Endodermal cell (in vitro differentiated cells): ENCODE results near the gene LHCGR. TPM values are rescaled to one million over a fixed set of nuclear protein-coding genes. Genes with fewer than 3 reads are reported as not detected.

Source experiments
- DNase-seq: peaks from one replicate; pipeline ENCODE4 v3.0.0-alpha.2; 2017
- H3K27ac ChIP-seq: 2 replicates; pipeline ENCODE4 v1.5.1; 2013; ENCODE audit warnings: mild to moderate bottlenecking, low read depth, low read length, moderate library complexity
- H3K27me3 ChIP-seq: 2 replicates; pipeline ENCODE4 v1.6.1; 2013; ENCODE audit warnings: mild to moderate bottlenecking, low read length, moderate library complexity; ENCODE audit not compliant: insufficient read depth, control insufficient read depth, poor library complexity, severe bottlenecking
- H3K36me3 ChIP-seq: 2 replicates; pipeline ENCODE4 v1.7.0; 2013; ENCODE audit warnings: mild to moderate bottlenecking, low read length, moderate library complexity; ENCODE audit not compliant: control insufficient read depth, insufficient read depth
- H3K4me1 ChIP-seq: one replicate; pipeline ENCODE4 v1.7.0; 2013; ENCODE audit warnings: low read length; ENCODE audit not compliant: control insufficient read depth, insufficient read depth
- H3K4me3 ChIP-seq: 2 replicates; pipeline ENCODE4 v1.5.1; 2013; ENCODE audit warnings: mild to moderate bottlenecking, low read length, moderate library complexity
- H3K9ac ChIP-seq: 2 replicates; pipeline ENCODE4 v1.6.1; 2013; ENCODE audit warnings: mild to moderate bottlenecking, low read length, moderate library complexity; ENCODE audit not compliant: poor library complexity, severe bottlenecking; ENCODE audit errors: extremely low read depth
- H3K9me3 ChIP-seq: 2 replicates; pipeline ENCODE4 v1.6.1; 2013; ENCODE audit warnings: mild to moderate bottlenecking, low read length, moderate library complexity; ENCODE audit not compliant: control insufficient read depth
- H3K27ac Mint-ChIP-seq: 2 replicates; pipeline ENCODE4 v1.8.0; 2020; ENCODE audit warnings: mixed read lengths
- H3K27me3 Mint-ChIP-seq: 2 replicates; pipeline ENCODE4 v1.8.0; 2021; ENCODE audit warnings: mild to moderate bottlenecking, mixed read lengths; ENCODE audit not compliant: insufficient read depth
- H3K36me3 Mint-ChIP-seq: 2 replicates; pipeline ENCODE4 v1.8.0; 2020; ENCODE audit warnings: low read depth, mixed read lengths
- H3K4me1 Mint-ChIP-seq: 2 replicates; pipeline ENCODE4 v1.8.0; 2020; ENCODE audit warnings: mixed read lengths
- H3K4me3 Mint-ChIP-seq: 2 replicates; pipeline ENCODE4 v1.8.0; 2020; ENCODE audit warnings: mild to moderate bottlenecking, moderate library complexity, mixed read lengths
- H3K9me3 Mint-ChIP-seq: 2 replicates; pipeline ENCODE4 v1.8.0; 2020; ENCODE audit warnings: mild to moderate bottlenecking, mixed read lengths
- WGBS, 2 experiments: methylation state at CpG; one replicate each; pipeline versions ENCODE4 v1.1.5 to v1.1.7; 2013; ENCODE audit warnings: missing lambda C conversion rate in 2 of 2, mixed read lengths in 1 of 2; ENCODE audit not compliant: insufficient coverage in 1 of 2, insufficient read length in 1 of 2; 5-methylcytosine and 5-hydroxymethylcytosine counted together
- total RNA-seq, 2 donors: library from RNA; stranded (reverse); fragmentation: NEBNext Ultra II Directional in 1 of 2; extraction: Animal tissue kit (Norgen Biotek cat#: 25700) in 1 of 2; gene quantifications; 2 replicates in 1 of 2; 3 replicates in 1 of 2; pipeline ENCODE4 v1.2.1, GENCODE V29; 2021
- TF ChIP-seq, protein P1 (sequence below): fragments of 200-600 bp; sonication (generic); conservative IDR thresholded peaks from 2 replicates; pipeline ENCODE4 v1.5.0; 2021; ENCODE audit warnings: antibody characterized with exemption, mild to moderate bottlenecking

Gene LHCGR
- total RNA-seq, 2 donors from 2014 or later: not detected

DNA sequence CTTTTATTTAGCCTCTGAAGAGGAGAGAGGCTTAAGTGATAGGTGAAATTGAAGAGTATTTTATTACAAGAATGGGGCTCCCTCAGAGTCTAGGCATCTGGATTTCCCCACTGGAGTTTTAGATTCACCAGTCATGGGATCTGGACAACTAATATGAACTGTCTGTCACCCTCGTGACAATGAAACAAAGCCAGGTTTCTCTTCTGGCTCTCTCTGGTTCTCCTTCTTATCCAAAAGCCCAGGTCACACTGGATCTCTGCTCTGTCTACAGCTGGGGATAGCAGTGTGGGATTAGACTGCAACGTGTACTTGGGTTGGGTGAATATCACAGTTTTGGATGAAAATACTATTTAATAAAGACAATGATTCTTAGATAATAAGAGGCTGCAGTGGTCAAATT lies 31.2 kb downstream of the LHCGR start:
- H3K4me3 ChIP-seq: no peak overlapping the region
- H3K4me1 Mint-ChIP-seq: peaks cover 2% of the 10 kb centered on the region
- H3K4me3 Mint-ChIP-seq: no peak overlapping the region
- H3K9ac ChIP-seq: no peak overlapping the region
- 90 to 100% methylated on average over 1 of the region's 2 CpGs for WGBS, 2 experiments
- H3K36me3 Mint-ChIP-seq: no peaks in the 10 kb centered on the region
- TF ChIP-seq, protein P1, sequence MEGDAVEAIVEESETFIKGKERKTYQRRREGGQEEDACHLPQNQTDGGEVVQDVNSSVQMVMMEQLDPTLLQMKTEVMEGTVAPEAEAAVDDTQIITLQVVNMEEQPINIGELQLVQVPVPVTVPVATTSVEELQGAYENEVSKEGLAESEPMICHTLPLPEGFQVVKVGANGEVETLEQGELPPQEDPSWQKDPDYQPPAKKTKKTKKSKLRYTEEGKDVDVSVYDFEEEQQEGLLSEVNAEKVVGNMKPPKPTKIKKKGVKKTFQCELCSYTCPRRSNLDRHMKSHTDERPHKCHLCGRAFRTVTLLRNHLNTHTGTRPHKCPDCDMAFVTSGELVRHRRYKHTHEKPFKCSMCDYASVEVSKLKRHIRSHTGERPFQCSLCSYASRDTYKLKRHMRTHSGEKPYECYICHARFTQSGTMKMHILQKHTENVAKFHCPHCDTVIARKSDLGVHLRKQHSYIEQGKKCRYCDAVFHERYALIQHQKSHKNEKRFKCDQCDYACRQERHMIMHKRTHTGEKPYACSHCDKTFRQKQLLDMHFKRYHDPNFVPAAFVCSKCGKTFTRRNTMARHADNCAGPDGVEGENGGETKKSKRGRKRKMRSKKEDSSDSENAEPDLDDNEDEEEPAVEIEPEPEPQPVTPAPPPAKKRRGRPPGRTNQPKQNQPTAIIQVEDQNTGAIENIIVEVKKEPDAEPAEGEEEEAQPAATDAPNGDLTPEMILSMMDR: no peak
- no peaks in the 10 kb centered on the region for H3K27me3 ChIP-seq
- no peaks in the 10 kb centered on the region for H3K36me3 ChIP-seq
- no peak for DNase-seq
- H3K27ac ChIP-seq: no peak overlapping the region
- no peaks in the 10 kb centered on the region for H3K9me3 Mint-ChIP-seq
- H3K27me3 Mint-ChIP-seq: no peaks in the 10 kb centered on the region
- H3K4me1 ChIP-seq: no peaks in the 10 kb centered on the region
- H3K27ac Mint-ChIP-seq: no peak overlapping the region
- H3K9me3 ChIP-seq: no peaks in the 10 kb centered on the region

DNA sequence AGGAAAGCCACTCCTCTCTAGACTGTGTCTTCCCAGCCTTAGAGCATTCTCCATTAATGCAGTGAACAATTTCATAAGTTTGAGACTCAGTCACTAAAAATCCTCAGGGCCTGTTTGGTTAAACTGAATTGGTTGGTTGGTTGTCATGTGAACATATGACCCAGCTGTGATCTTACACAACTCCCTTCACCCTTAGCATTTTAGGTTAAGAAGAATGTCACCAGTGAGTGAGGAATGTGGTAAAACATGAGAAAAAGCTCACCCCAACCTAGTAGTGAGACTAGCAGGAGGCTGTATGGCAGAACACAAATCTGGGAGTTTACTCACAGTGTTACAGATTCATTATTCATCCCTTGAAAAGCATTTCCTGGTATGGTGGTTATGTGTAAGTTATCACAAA lies 32.4 kb downstream of the LHCGR start:
- Histone ChIP-seq H3K36me3 (no peaks in the 10 kb centered on the region), H3K9ac (no peak overlapping the region), H3K4me3 (no peak overlapping the region), H3K4me1 (no peaks in the 10 kb centered on the region), H3K27me3 (no peaks in the 10 kb centered on the region), H3K9me3 (no peaks in the 10 kb centered on the region), H3K27ac (no peak overlapping the region)
- TF ChIP-seq, protein P1: no peak
- Mint-ChIP-seq H3K4me3 (no peak overlapping the region), H3K27me3 (no peaks in the 10 kb centered on the region), H3K27ac (no peak overlapping the region), H3K9me3 (no peaks in the 10 kb centered on the region), H3K4me1 (peaks cover 2% of the 10 kb centered on the region), H3K36me3 (no peaks in the 10 kb centered on the region)
- DNase-seq: no peak

DNA sequence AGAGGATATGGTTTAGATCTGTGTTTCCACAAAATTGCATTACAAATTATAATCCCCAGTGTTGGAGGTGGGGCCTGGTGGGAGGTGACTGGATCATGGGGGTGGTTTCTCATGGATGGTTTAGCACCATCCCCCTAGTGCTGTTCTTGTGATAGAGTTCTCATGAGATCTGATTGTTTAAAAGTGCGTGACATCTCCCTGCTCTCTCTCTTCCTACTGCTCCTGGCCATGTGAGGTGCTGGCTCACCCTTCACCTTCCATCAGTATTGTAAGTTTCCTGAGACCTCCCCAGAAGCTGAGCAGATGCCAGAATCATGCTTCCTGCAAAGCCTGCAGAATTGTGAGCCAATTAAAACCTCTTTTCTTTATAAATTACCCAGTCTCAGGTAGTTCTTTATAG lies 33.1 kb downstream of the LHCGR start:
- H3K4me1 Mint-ChIP-seq: peaks cover 2% of the 10 kb centered on the region
- H3K27ac ChIP-seq: no peak overlapping the region
- no peaks in the 10 kb centered on the region for H3K36me3 ChIP-seq

More for the DNA sequence above, 33.1 kb downstream of the LHCGR start:
- TF ChIP-seq, protein P1: no peak
- Mint-ChIP-seq H3K4me3 (no peak overlapping the region), H3K27ac (no peak overlapping the region), H3K9me3 (no peaks in the 10 kb centered on the region), H3K27me3 (no peaks in the 10 kb centered on the region), H3K36me3 (no peaks in the 10 kb centered on the region)
- Histone ChIP-seq H3K4me1 (no peaks in the 10 kb centered on the region), H3K27me3 (no peaks in the 10 kb centered on the region), H3K9me3 (no peaks in the 10 kb centered on the region), H3K9ac (no peak overlapping the region), H3K4me3 (no peak overlapping the region)
- 87% methylated on average over 1 of the region's 1 CpG; no CpG with 5 or more reads in 1 of the 2 experiments for WGBS, 2 experiments
- DNase-seq: no peak
